Measurements from ENCODE around the gene RGS6.

The RGS6 gene

DNA sequence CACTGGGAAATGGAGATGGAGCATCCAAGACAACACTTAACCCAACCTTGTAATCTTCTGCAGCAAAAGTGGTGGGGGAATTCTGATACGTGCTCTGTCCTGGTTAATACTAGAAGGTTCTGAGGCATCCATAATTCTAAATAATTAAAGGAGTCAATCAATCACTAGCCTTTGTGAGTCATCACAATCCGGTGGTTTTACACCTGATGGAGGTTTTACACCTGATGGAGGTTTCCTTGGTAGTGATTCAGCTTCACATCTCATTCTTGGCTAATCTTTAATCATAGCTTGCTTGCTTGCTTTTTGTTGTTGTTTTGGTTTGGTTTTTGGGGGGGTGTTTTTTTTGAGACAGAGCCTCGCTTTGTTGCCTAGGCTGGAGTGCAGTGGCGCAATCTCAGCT lies 618.3 kb downstream of the RGS6 start:
- Histone ChIP-seq H3K36me3 (ENCODE audit: control insufficient read depth, insufficient read depth, low read length) (no peaks in the 10 kb centered on the region), H3K27ac (ENCODE audit: low read depth, low read length) (no peak overlapping the region), H3K4me1 (ENCODE audit: control insufficient read depth, insufficient read depth, low read length) (no peaks in the 10 kb centered on the region), H3K9ac (ENCODE audit: low read length) (no peak overlapping the region), H3K4me3 (ENCODE audit: low read length) (no peak overlapping the region), H3K27me3 (ENCODE audit: control insufficient read depth, insufficient read depth, low read length) (peaks cover 5% of the 10 kb centered on the region)

DNA sequence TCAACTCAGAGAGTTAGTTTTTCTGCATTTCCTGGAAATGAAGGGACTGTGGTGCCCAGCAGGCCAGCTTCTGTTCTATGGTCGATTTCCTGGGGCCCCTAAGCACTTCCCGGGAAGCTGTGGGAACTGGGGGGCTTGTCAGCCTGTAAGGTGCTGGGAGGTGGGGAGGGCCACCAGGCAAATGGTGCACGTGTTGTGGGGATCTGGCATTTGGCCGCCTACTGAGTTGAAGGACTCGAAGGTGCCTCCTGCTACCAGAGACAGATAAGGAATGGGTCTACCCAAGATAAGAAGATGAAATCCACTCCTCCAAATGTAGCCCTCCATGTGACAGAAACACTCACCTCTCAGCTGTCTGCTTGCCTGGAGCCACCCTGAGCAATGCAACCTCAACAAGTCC lies 620.0 kb downstream of the RGS6 start:
- Histone ChIP-seq H3K36me3 (ENCODE audit: control insufficient read depth, insufficient read depth, low read length) (no peaks in the 10 kb centered on the region), H3K9ac (ENCODE audit: low read length) (no peak overlapping the region), H3K4me1 (ENCODE audit: control insufficient read depth, insufficient read depth, low read length) (no peaks in the 10 kb centered on the region), H3K27ac (ENCODE audit: low read depth, low read length) (no peak overlapping the region), H3K4me3 (ENCODE audit: low read length) (no peak overlapping the region), H3K27me3 (ENCODE audit: control insufficient read depth, insufficient read depth, low read length) (peaks cover 5% of the 10 kb centered on the region)

- Histone ChIP-seq H3K9ac (ENCODE audit: low read length) (no peak overlapping the region), H3K4me1 (ENCODE audit: control insufficient read depth, insufficient read depth, low read length) (no peaks in the 10 kb centered on the region), H3K27ac (ENCODE audit: low read depth, low read length) (no peak overlapping the region), H3K27me3 (ENCODE audit: control insufficient read depth, insufficient read depth, low read length) (peaks cover 5% of the 10 kb centered on the region), H3K36me3 (ENCODE audit: control insufficient read depth, insufficient read depth, low read length) (no peaks in the 10 kb centered on the region), H3K4me3 (ENCODE audit: low read length) (no peak overlapping the region)
These were observed 620.9 kb downstream of the RGS6 start for GRCh38 chr14:72553161-72553560.

GRCh38 chr14:72553656-72554055 lies 621.4 kb downstream of the RGS6 start:
- Histone ChIP-seq H3K9ac (ENCODE audit: low read length) (no peak overlapping the region), H3K4me1 (ENCODE audit: control insufficient read depth, insufficient read depth, low read length) (no peaks in the 10 kb centered on the region), H3K27me3 (ENCODE audit: control insufficient read depth, insufficient read depth, low read length) (peaks cover 5% of the 10 kb centered on the region), H3K36me3 (ENCODE audit: control insufficient read depth, insufficient read depth, low read length) (no peaks in the 10 kb centered on the region), H3K4me3 (ENCODE audit: low read length) (no peak overlapping the region), H3K27ac (ENCODE audit: low read depth, low read length) (no peak overlapping the region)

DNA sequence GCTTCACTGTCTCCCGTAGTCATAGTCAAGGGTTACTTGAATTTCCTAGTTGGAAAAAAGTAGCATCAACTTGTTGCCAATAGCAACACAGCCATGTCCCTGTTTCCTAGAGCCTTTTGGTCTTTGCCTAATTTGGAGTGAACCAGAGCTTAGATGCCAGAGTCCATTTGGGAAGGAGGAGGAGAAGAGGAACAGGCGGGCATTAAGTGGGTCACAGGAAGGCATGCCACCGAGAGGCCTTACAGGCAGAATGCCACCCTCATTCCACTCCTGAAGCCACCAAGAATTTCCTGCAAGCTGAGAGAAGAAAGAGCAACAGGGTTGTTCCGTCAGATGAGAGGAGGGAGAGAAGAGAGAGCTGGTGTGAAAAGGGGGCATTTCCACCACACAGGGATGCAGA lies 622.2 kb downstream of the RGS6 start:
- no peak overlapping the region for H3K9ac ChIP-seq (ENCODE audit: low read length)
- no peak overlapping the region for H3K4me3 ChIP-seq (ENCODE audit: low read length)
- H3K36me3 ChIP-seq (ENCODE audit: control insufficient read depth, insufficient read depth, low read length) = no peaks in the 10 kb centered on the region
- peaks cover 5% of the 10 kb centered on the region for H3K27me3 ChIP-seq (ENCODE audit: control insufficient read depth, insufficient read depth, low read length)
- H3K27ac ChIP-seq (ENCODE audit: low read depth, low read length) = no peak overlapping the region
- H3K4me1 ChIP-seq (ENCODE audit: control insufficient read depth, insufficient read depth, low read length) = no peaks in the 10 kb centered on the region

- Histone ChIP-seq H3K9ac (ENCODE audit: low read length) (no peak overlapping the region), H3K27ac (ENCODE audit: low read depth, low read length) (no peak overlapping the region), H3K4me3 (ENCODE audit: low read length) (no peak overlapping the region), H3K36me3 (ENCODE audit: control insufficient read depth, insufficient read depth, low read length) (no peaks in the 10 kb centered on the region), H3K27me3 (ENCODE audit: control insufficient read depth, insufficient read depth, low read length) (peaks cover 5% of the 10 kb centered on the region), H3K4me1 (ENCODE audit: control insufficient read depth, insufficient read depth, low read length) (no peaks in the 10 kb centered on the region)
These were observed 622.9 kb downstream of the RGS6 start for GRCh38 chr14:72554994-72555608.

- Histone ChIP-seq H3K36me3 (ENCODE audit: control insufficient read depth, insufficient read depth, low read length) (no peaks in the 10 kb centered on the region), H3K27me3 (ENCODE audit: control insufficient read depth, insufficient read depth, low read length) (peaks cover 5% of the 10 kb centered on the region), H3K4me3 (ENCODE audit: low read length) (no peak overlapping the region), H3K4me1 (ENCODE audit: control insufficient read depth, insufficient read depth, low read length) (no peaks in the 10 kb centered on the region), H3K9ac (ENCODE audit: low read length) (no peak overlapping the region), H3K27ac (ENCODE audit: low read depth, low read length) (no peak overlapping the region)
These were observed 623.4 kb downstream of the RGS6 start for GRCh38 chr14:72555609-72556000.

DNA sequence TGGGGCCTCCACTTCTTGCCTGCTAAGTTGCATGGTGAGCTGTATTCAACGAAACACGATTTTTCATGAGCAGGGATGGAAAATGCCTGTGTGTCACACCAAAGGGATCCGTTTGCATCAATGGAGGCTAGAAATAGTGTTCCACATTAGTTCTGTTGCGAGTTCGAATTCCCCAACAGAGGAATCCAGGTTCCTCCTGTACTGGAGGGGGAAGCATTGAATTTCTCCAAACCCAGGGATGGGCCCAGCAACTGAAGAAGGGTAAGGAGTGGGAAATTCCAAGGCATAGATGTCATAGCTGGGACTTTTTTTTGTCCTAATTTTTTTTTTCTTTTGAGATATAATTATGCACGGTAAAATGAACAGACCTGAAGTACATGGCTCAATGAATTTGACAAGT lies 625.4 kb downstream of the RGS6 start:
- no peak overlapping the region for H3K4me3 ChIP-seq (ENCODE audit: low read length)
- no peaks in the 10 kb centered on the region for H3K4me1 ChIP-seq (ENCODE audit: control insufficient read depth, insufficient read depth, low read length)
- H3K9ac ChIP-seq (ENCODE audit: low read length) = no peak overlapping the region
- H3K27me3 ChIP-seq (ENCODE audit: control insufficient read depth, insufficient read depth, low read length) = no peaks in the 10 kb centered on the region
- H3K27ac ChIP-seq (ENCODE audit: low read depth, low read length) = no peak overlapping the region
- H3K36me3 ChIP-seq (ENCODE audit: control insufficient read depth, insufficient read depth, low read length) = no peaks in the 10 kb centered on the region

DNA sequence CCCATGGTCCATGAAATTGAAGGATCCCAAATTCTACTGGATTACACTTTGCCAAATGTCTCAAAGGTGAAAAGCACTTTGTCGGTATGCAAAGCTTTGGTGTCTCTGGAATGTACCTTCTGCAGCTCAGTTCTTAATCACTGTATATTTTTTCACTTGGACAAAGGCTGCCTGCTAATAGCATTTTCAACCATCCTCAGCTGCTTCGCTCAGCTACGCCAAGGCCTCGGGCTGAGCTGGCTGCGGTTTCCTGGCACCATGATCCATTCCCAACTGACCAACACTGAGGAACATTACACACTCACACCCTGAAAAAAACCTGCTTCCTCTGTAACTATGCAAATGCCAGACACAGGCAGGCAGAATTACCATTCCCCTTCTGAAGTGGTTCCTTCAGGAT lies 626.5 kb downstream of the RGS6 start:
- no peaks in the 10 kb centered on the region for H3K27me3 ChIP-seq (ENCODE audit: control insufficient read depth, insufficient read depth, low read length)
- H3K36me3 ChIP-seq (ENCODE audit: control insufficient read depth, insufficient read depth, low read length) = no peaks in the 10 kb centered on the region
- no peaks in the 10 kb centered on the region for H3K4me1 ChIP-seq (ENCODE audit: control insufficient read depth, insufficient read depth, low read length)
- H3K27ac ChIP-seq (ENCODE audit: low read depth, low read length) = no peak overlapping the region
- no peak overlapping the region for H3K4me3 ChIP-seq (ENCODE audit: low read length)
- no peak overlapping the region for H3K9ac ChIP-seq (ENCODE audit: low read length)

DNA sequence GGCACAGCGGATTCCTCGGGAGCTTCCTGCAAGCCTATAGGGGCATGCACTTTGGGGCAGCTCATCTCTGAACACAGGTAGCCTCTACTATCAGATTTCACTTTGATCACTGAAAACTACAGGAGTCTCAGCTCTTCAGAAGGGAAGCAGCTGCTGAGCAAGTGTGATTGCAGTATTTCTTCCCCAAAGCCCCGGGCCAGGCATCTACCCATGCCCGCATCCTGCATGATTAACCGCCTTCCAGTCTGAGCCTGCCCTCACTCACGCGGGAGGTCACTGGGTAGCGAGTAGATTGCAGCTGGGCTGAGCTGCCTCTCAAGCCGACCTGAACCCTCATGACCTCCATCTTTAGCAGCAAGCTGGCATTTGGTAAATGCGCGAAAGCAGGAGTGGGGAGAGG lies 627.0 kb downstream of the RGS6 start:
- Histone ChIP-seq H3K9ac (ENCODE audit: low read length) (no peak overlapping the region), H3K27me3 (ENCODE audit: control insufficient read depth, insufficient read depth, low read length) (no peaks in the 10 kb centered on the region), H3K4me1 (ENCODE audit: control insufficient read depth, insufficient read depth, low read length) (no peaks in the 10 kb centered on the region), H3K36me3 (ENCODE audit: control insufficient read depth, insufficient read depth, low read length) (no peaks in the 10 kb centered on the region), H3K27ac (ENCODE audit: low read depth, low read length) (no peak overlapping the region), H3K4me3 (ENCODE audit: low read length) (no peak overlapping the region)

DNA sequence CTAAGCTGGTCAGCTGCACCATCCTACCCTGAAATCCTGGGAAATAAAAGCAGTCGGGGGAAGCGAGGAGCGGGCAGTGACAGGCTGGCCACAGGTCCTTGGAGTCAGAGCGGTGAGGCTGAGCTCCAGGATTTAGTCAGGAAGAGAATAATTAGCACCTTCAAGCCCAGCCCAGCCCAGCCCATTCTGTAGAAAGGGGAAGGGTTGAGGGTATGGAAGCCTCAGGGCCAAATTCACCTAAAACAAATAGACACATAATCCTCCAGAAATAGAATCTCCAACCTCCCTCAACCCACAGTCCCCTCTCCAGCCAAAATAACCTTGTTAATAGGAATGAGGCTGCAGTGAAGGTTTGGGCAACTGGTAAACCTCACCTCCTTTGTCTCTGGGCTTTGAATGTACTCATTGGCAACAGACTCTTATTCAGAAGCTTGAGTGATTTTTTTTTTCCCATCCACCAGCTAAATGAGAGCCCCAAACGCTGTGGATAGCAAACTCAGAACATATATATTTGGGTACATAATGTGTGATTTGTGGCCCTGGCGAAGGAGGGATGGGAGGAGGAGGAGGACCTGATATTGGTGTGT lies 627.5 kb downstream of the RGS6 start:
- no peaks in the 10 kb centered on the region for H3K27me3 ChIP-seq (ENCODE audit: control insufficient read depth, insufficient read depth, low read length)
- H3K4me3 ChIP-seq (ENCODE audit: low read length) = no peak overlapping the region
- H3K4me1 ChIP-seq (ENCODE audit: control insufficient read depth, insufficient read depth, low read length) = no peaks in the 10 kb centered on the region
- H3K27ac ChIP-seq (ENCODE audit: low read depth, low read length) = no peak overlapping the region
- no peak overlapping the region for H3K9ac ChIP-seq (ENCODE audit: low read length)
- no peaks in the 10 kb centered on the region for H3K36me3 ChIP-seq (ENCODE audit: control insufficient read depth, insufficient read depth, low read length)

DNA sequence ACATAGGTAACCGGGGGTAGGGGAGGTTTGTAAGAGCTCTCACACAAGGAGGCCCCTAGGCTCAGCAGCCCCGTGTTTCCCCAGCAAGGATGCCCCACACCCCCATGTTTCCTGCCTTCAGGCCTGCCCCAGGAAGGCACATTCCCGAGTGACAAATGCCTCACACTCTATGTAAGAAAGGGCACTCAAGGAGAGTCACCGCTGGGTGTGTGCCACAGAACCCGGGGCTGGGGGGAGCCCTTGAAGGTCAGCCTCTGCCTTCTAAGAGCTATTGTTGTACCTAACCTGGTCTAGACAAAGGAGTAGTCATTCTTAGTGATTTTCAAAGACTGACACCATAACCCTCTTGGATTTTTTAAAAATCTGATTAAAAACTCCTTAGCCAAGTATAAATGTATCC lies 628.1 kb downstream of the RGS6 start:
- no peaks in the 10 kb centered on the region for H3K36me3 ChIP-seq (ENCODE audit: control insufficient read depth, insufficient read depth, low read length)
- H3K4me3 ChIP-seq (ENCODE audit: low read length) = no peak overlapping the region
- H3K4me1 ChIP-seq (ENCODE audit: control insufficient read depth, insufficient read depth, low read length) = no peaks in the 10 kb centered on the region
- no peaks in the 10 kb centered on the region for H3K27me3 ChIP-seq (ENCODE audit: control insufficient read depth, insufficient read depth, low read length)
- no peak overlapping the region for H3K27ac ChIP-seq (ENCODE audit: low read depth, low read length)
- H3K9ac ChIP-seq (ENCODE audit: low read length) = no peak overlapping the region

GRCh38 chr14:72560889-72561493 lies 628.8 kb downstream of the RGS6 start:
- H3K27me3 ChIP-seq (ENCODE audit: control insufficient read depth, insufficient read depth, low read length) = no peaks in the 10 kb centered on the region
- no peak overlapping the region for H3K9ac ChIP-seq (ENCODE audit: low read length)
- H3K4me1 ChIP-seq (ENCODE audit: control insufficient read depth, insufficient read depth, low read length) = no peaks in the 10 kb centered on the region
- H3K27ac ChIP-seq (ENCODE audit: low read depth, low read length) = no peak overlapping the region
- H3K36me3 ChIP-seq (ENCODE audit: control insufficient read depth, insufficient read depth, low read length) = no peaks in the 10 kb centered on the region
- no peak overlapping the region for H3K4me3 ChIP-seq (ENCODE audit: low read length)
